Stimulated activated CD4-positive, alpha-beta T cell treated with anti-CD3 and anti-CD28 coated beads, Interleukin-2, amount 100 ng/mL, for 48 hours (primary cell): ENCODE data around the gene APBB2.

ENCODE experiments used
- DNase-seq, 2 donors: peaks; one replicate each; pipeline ENCODE4 v3.0.0-alpha.2; 2020

APBB2 gene

DNA sequence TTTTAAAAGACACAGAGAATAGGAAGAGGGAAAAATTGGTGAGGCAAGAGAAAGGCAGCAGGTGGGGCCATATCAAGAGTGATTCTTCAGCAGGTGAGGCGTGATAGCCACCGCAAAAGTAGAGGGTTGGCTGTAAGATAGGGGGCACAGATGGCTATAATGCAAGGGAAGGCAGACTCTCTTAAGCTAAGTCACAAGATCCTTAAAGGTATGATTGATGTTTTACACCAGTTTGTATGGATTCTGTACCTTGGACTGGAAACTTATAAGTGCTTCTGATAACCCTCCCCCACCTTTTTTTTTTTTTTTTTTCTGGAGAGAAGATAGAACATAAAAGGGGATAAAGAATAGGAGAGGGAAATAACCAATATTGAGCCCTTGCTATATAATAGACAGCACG, 424.6 kb downstream of the APBB2 start:
- no peak for DNase-seq

DNA sequence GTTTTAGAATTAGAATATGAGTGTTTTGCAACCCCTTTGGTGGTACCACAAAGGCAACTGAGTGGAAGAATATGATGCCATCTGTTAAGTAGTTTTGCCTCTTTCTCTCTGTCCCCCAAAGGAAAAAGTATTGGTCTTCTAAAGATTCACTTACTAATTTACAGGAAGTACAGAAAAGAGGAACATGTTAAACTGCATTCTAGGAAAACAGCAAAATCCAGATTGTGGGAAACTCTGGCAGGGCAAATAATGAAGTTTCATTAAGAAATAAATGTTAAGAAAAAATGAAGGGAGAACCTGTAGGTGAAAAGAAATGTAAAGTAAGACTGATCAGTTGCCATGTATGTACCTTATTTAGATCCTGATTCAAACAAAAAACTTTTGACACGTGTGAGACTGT, 425.3 kb downstream of the APBB2 start:
- no peak for DNase-seq

DNA sequence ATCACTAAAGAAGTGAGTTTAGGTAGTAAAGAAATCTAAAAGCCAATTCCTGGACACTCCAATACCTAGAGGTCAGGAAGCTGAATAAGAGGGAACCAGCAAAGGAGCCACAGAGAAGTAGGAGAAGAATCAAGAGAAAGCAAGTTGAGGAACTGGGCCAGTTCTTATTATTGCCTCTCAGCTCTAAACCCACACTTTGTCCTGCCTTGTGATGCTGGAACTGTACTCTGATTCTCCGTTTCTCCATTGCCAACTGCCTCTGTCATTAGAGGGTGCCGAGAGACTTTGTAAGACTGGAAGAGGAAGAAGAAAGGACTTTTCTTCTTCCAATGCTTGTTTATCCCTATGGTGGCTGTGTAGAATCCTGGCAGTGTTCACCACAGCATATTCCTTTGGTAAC, 426.0 kb downstream of the APBB2 start:
- no peak for DNase-seq

DNA sequence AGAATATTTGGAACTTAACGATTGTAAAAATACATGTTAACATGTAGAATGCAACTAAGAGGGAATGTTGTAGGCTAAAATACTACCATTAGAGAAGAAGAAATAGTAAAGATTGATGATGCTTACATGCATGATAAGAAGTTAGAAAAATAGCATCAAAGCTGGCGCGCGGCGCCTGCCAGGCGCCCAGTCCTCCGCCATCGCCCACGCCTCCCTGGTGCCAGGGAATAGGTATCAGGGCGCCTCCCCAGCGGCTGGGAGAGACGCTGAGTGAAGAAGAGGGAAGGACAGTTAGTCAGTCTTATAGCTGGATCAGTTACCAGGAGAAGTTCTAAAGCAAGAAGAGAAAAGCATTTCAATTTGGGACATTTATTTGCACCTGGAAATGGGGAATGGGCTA, 428.6 kb downstream of the APBB2 start:
- DNase-seq: no peak

DNA sequence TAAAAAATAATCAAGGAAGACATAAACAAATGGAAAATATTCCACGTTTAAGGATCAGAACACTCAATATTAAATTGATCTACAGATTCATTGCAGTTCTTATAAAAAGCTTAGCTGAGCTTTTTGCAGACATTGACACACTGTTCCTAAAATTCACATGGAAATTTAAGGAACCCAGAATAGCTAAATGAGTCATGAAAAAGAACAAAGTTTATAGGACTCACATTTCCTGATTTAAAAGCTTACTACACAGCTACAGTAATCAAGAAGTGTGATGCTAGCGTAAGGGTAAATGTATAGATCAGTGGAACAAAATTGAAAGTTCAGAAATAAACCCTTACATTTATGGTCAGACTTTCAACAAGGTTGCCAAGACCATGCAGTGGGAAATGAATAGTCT, 431.5 kb downstream of the APBB2 start:
- DNase-seq: no peak

DNA sequence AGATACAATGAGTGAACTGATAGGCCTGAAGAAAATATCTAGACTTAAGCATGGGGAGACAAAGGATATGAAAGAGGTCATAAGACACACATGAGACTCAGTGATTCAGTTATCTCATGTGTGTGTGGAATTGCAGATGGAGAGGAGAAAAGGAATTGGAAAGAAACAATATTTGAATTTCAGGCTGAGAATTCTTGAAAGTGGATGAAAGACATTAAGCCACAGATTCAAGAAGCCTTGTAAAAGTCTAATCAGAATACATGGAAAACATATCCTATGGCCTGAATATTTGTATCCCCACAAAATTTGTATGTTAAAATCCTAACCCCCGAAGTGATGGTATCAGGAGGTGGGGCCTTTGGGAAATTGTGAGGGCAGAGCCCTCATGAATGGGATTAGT, 436.3 kb downstream of the APBB2 start:
- no peak for DNase-seq

DNA sequence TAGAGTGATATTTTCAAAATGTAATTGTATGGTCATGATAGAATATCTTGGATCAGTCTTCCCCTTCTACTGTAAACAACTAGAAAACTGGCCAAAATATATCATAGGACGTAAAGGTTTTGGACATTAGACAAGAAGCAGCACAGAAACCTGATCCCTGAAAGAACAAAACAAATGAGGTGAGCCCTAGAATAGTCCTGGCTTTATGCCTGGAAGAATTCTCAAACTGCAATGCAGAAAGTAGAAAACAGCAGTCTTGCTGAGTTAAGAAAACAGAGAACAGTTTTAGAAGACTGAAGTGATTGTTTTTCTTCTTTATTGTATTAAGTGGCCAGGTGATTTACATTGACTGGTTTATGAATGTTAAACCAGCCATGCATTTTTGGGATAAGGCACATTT, 445.1 kb downstream of the APBB2 start:
- DNase-seq: no peak

DNA sequence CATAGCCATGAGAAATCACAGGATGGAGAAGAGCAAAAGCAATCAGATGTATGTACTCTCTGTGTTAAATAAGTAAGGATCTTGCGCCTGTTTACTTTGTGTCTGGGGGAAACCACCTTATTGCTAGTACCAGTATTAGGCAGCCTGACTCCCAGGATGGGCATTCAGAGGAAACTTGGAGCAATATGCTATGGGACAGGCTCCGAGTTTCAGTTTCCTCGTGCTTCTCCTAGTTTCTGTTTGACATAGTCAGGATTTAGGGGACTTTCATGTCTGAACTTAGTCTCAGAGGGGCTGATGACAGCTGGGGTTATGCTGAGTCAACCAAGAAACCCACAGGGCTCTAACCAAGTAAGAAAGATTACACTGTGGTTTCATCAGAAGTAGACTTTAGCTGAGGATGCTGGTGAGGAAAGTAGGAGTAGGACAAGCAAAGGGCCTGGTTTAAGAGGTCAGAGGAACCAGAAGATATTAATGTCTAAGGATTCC, 451.1 kb downstream of the APBB2 start:
- peak; percentile 21 to 24 for DNase-seq
